Measurements from ENCODE around the gene PTPRT.

PTPRT gene

GRCh38 chr20:42360621-42361020 is 829.1 kb downstream of the PTPRT start:
- DNase-seq = no peak

GRCh38 chr20:42359617-42360016 is 830.1 kb downstream of the PTPRT start:
- DNase-seq = no peak

- no peak for DNase-seq
Observed at GRCh38 chr20:42352096-42352495, 837.6 kb downstream of the PTPRT start.

GRCh38 chr20:42350521-42350920 is 839.2 kb downstream of the PTPRT start:
- no peak for DNase-seq

DNA sequence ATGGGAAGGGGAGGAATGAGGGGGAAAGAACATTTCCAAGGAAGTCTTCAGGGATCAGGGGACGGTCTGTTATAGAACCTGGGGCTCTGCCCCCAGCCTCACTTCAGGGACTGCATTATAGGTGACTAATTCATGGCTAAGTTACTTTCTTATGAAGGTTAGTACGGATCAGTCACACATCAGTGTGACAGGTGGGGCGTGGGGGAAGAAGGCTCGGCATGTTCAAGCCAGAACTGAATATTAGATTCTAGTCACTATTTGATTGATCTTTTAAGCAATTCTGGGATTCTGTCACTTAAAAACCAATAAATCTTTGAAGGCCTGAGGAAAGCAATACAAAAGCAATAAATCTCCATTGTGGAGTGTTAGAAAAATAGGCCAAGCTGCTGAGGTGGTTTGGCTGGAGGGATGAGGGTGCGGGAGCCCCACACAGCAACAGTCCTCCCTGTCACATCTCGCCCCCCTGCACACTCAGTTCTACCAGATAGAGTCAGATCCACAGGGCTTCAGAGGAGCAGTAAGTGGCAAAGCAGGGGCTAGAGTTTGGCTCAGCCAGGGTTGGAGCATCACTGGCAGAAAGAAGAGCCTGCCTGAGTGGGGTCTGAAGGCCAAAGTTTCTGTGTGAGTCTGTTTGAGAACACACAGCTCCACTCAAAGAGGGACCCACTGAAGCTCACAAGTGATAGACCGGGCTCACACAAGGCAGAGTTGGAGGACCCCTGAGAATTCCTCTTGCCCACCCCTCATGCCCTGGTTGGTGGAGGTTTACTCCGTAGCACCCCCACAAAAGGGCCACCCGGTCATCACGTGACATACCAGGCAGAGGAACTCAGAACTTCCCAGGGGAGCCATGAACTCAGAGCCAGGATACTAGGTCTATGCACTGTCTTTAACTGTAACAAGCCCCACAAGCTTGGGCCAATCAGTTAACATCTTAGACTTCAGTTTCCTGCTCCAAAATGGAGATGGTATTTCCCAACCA is 843.2 kb downstream of the PTPRT start:
- DNase-seq = no peak

DNA sequence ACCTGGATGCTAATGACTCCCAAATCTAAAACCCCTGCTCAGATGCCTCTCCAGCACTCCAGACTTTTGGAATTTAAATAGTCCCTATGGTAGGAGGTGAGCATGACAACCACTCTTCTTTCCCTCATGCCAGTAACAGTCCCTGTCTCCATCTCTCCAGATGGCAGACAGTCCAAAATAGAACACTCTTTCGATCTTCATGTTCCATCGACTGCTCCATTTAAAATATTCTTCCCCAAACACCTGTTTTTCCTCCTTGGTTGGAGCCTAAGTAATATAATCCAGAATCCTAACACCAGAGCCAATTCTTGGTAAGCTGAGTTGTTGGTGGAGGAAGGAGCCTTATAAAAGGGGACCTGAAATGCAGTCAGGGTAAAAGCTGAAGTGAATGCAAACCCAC is 848.1 kb downstream of the PTPRT start:
- no peak for DNase-seq

DNA sequence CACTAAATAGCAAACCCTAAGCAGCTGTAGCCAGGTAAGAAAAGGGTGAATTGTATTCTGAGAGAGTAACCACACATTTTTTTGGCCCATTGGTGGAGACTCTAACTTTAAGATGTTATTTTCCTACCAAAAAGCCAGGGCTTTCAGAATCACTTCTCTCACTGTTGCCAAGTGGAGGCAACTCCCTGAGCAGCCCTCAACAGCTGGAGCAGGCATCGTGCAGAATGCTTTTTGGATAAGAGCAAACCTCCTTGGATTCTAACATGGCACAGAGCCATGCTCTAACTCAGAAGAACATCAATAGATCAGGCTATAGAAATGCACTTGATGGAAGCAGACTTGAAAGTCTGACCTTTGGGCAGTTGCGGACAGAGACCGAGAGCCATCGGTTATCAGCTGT is 849.3 kb downstream of the PTPRT start:
- no peak for DNase-seq

- peak; percentile 77 for DNase-seq
Observed at GRCh38 chr20:42338294-42339201, 851.2 kb downstream of the PTPRT start.

DNA sequence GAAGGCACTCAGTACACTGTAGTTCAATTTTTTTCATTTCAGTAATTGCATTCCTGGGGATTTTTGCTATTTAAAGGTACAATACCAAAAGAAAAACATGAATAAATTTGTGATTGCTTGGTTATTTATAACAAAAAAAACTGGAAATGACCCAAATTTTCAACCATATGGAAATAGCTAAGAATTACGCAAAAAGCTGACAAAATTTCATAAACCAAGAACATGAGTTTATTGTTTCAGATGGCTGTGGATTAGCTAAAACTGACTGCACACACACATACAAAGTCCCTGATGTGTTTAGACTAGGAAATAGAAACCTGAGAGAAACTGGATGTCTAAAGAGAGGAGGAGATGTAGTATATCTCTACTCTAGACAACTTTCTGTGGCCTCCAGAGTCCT is 853.1 kb downstream of the PTPRT start:
- no peak for DNase-seq

DNA sequence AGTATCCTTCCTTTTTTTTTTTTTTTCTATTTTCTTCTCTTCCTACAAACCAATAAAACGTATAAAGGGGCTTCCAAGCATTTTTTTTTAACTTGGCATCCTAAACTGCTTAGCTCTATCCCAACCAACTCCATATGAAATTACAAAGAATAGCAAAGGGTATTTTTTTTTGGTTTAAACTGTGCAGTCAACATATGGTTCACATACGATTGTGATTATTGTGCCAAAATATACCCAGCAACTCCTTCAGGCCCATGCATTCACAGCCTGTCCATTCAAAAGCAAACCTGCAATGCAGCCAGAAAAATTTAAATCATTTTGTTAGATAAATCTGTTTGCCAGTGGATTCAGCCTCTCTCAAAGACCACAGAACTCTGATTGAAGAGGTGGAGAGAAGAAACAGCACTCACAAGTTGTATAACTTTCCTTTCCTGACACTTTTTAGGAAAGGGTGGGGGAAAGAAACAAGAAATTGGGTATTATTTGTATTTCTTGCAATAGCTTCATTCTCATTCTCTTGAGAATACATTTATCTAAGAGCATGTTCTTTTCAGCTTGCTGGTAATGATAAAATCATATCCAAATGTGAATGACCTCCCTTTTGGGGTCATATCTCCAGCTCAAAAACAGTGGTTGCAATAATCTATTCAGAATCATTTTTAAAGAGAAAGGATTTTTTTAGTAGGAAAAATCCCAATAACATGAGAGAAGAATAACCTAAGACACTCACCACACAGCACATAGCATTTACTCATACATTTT is 870.3 kb downstream of the PTPRT start:
- DNase-seq = no peak

DNA sequence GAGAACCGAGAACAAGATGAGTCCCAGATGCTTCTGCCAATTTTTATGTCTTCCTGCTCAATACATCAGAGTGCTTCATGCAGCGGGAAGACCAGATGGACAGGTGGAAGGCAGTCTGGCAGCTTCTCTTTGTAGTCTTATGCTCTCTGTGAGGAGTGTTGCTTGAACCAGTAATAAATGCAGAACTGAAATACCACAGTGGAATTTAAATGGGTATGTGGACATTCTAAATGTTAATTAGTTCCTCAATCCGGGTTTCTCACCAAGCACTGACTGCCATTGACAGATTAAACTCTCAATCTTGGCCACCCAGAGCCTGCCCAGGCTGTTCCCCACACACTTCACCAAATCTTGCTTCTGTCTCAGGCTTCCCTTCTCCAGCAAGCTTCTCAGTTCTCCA is 876.0 kb downstream of the PTPRT start:
- DNase-seq = no peak

DNA sequence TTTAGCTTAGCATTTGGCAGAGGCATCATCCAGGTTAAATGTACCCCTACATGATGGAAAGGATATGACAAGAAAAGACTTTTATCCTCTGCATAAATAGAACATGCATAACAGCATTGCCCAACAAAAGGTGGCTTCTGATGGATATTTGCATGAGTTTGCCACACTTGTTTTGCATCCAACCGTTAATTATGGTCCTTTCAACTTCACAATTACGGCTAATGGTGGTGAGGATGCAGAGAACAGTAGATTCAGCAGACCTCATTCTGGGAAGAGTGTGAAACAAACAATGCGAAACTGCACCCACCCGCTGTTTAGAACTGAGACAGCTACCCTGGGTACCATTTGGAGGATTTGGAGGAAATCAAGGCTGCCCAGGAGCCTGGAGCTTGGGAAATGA is 880.7 kb downstream of the PTPRT start:
- DNase-seq = no peak

- DNase-seq = no peak
Observed at GRCh38 chr20:42308171-42308570, 881.5 kb downstream of the PTPRT start.

GRCh38 chr20:42295592-42295991 is 894.1 kb downstream of the PTPRT start:
- no peak for DNase-seq

DNA sequence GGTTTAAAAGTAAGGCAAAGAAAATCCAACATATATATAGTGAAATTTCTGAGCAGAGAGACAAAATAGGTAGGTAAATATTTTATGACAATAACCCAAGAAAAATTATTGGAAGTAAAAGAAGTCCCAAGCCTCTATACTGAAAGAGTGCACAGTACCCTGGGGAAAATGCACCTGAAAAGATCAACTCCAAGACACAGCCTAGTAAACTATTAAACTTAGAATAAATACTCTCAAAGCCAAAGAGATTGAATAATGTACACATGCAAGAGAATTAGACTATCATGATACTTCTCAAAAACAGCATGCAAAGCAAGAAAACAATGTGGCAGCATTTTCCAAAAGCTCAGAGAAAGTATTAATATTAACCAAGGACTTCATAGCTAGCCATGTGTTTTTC is 894.7 kb downstream of the PTPRT start:
- no peak for DNase-seq

GRCh38 chr20:42281801-42282200 is 907.9 kb downstream of the PTPRT start:
- no peak for DNase-seq

DNA sequence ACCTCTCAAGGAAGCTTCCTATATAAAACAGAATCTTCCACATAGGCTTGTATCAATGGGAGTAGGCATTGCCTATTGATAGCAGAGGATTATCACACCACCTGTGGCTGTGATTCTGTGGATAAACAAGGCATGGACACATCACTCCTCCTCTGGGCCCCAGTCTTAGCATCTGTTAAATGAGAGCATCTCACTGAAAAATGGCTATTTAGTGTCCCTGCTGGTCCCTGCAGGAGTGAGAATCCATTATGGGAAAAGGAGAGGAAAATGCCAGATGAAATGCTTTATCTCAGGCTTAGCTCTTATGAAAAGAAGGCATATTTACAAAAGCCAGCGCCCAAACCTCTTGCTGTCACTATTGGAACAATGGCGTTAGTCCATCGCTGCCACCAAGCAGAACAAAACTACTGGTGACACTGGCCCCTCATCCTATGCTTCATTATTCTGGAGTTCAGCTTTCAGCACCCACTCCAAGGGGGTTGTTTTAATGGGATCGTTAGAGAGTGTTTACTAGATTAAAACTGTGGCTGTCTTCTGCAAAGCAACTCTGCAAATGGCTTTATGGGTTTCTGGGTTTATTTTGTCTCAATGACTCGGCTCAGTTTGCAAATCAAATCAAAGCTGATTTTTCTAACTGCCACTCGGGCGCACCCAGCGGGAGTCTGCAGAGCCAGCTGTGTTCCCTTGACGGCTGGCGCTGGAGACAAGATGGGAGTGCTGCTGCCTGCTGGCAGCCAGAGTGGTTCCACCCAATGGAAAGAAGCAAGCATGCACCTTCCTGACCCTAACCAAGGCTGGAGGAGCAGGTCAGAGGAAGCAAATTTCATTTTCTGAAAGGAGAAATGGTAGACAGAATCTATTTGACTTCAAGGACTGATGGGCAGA is 912.7 kb downstream of the PTPRT start:
- no peak for DNase-seq

GRCh38 chr20:42274986-42275385 is 914.7 kb downstream of the PTPRT start:
- no peak for DNase-seq

- no peak for DNase-seq
Observed at GRCh38 chr20:42272516-42272915, 917.2 kb downstream of the PTPRT start.

GRCh38 chr20:42270539-42270938 is 919.2 kb downstream of the PTPRT start:
- no peak for DNase-seq

- no peak for DNase-seq
Observed at GRCh38 chr20:42267793-42268384, 921.8 kb downstream of the PTPRT start.

Data from left hindlimb (tissue), 1 donor.